Suppressor macrophage treated with lipopolysaccharide for 1 hour (primary cell): ENCODE measurements around the gene PRKAG2.

Experiments
- DNase-seq, 3 donors: peaks; one replicate each; pipeline ENCODE4 v3.0.0-alpha.2; 2020 to 2022

The PRKAG2 gene

GRCh38 chr7:151721694-151722093 is 155.2 kb downstream of the PRKAG2 start:
- no peak for DNase-seq

- DNase-seq, result no peak
Measured at GRCh38 chr7:151721236-151721635, 155.7 kb downstream of the PRKAG2 start.

DNA sequence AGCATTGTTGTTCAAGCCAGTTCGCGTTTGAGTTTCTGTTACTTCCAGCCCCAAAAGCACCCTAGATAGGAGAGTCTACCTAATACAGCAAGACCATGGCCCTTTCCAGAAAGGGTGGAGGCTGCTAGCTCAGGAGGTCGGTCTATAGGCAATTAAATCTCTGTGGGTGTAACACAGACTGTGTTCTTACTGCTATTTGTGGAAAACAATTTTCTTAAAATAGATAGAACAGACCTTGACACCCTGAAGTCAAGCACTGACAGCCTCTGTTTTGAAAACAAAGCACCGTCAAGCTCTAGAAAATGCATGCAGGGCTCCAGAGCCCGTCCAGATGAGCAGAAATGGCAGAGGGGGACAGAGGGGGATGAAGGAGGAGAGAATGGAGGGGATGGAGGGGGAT is 156.6 kb downstream of the PRKAG2 start:
- DNase-seq, result no peak

GRCh38 chr7:151719897-151720242 is 157.0 kb downstream of the PRKAG2 start:
- no peak for DNase-seq

DNA sequence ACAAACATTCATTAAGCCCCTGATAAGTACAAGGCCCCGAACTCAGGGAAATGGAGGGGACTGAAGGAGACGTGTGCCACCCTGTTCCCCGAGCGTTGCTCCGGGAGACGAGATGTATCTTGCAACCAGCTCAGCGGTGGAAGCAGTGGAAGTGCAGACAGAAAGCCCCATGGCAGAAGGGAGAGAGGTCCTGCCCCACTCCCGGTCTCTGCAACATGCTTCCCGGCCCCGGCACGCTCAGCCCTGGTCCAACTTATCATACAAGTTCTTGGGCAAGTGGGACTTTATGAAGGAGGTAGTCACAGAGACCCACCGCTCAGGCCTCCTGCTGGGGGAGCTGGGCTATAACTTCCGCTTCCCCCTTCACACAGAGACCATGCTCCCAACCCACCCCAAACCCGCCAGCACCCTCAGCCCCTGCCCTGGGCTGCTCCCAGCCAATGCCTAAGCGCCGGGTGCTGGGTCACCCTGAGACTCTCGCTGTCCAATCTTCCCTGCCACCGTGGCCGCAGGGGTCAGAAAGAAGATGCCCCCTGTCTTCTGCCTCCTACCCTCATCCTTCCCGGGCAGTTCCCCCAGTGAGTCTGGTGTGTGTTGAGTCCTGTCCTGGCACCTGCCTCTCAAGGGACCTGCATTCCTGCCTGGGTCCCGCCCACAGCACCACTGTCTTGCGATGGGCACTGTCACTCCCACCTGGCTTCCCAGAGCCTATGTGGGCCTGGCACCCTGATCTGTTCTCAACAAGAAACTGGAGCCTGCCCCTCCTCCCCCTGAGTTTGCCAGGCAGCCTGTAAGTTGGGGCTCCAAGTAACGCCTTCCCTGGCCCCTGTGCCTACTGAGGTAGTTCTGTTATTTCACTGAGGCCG is 157.7 kb downstream of the PRKAG2 start:
- DNase-seq, result no peak

DNA sequence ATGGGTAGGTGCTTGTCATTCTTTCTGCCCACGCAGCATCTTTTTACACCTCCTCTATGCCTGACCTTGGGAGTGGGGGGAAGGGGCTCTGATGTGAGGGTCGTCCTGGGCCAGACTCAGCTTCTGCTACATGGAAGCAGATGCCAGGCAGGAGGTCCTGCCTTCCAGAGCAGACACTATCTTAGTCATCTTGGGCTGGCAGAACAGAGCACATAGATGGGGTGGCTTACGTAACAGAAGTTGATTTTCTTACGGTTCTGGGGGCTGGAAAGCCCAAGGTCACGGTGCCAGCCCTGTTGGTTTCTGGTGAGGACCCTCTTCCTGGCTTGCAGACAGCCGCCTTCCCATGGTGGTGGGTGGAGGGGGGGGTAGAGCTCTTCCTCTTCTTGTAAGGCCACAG is 159.0 kb downstream of the PRKAG2 start:
- DNase-seq, result peak in 1 of 3 donors; percentile 13

DNA sequence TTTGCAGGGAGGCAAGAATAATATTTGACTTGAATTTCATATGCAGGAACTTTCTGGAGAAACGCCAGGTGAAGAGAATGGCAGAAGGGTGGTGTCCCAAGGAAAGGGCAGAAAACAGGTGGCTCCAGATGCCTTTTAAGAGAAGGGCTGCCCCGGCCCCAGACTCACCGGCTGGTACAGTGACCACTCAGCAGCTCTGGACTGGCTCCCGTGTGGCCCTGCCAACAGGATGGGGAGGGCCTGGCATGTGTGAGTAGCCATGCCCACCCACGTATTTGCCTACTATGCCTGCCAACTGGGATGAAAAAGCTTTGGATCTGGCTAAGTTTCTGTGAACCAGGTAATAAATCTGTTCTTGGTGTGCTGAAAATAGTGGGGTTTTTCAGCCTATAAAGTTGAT is 159.5 kb downstream of the PRKAG2 start:
- no peak for DNase-seq

- no peak for DNase-seq
Measured at GRCh38 chr7:151716323-151716722, 160.6 kb downstream of the PRKAG2 start.

DNA sequence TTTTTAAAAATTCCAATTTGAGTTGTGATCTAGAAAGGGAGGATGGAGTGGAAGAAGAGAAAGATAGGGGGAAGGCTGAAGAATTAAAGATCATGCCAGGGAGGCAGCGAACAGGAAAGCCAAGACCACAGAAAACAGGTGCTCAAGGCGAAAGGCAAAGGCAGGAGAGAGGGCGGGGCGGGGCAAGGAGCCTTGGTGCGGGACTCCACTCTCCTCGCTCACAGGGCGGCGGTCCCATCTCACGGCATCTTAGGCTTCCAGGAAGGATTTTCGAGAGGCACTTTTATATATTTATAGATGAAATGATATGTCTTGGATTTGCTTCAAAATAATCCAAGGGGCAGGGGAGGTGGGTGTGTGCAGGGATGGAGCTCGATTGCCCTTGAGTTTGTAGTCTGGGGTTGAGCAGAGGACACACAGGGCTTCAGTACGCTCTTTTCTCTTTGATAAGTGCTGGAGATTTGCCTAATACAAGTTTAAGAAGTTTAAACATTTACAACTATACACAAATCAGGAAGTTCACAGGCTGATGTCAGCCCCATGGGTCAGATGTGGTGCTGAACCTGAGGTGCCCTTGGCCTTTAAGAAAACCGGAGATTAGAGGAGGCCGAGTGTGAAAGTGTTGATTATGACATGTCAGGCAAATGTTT is 161.1 kb downstream of the PRKAG2 start:
- peak; percentile 55 to 61 (median 56) for DNase-seq

DNA sequence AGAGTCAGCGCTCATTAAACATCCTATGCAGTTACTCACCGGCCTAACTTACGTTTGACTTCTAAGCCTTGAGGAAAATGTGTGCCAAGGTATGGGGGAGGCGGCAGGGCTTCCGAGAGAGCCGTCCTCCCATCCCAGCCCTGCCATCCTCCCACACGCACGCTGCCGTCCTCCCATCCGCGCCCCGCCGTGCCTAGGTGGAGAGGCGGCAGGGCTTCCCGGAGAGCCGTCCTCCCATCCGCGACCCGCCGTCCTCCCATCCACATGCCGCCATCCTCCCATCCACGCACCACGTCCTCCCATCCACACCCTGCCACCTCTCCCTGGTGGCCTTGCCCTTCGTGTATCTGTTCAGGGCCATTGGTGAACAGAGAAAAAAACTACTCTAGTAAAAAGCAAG is 162.7 kb downstream of the PRKAG2 start:
- DNase-seq, result no peak

- no peak for DNase-seq
Measured at GRCh38 chr7:151712810-151713125, 164.1 kb downstream of the PRKAG2 start.

GRCh38 chr7:151711906-151712809 is 164.8 kb downstream of the PRKAG2 start:
- no peak for DNase-seq

GRCh38 chr7:151711435-151711872 is 165.5 kb downstream of the PRKAG2 start:
- no peak for DNase-seq

DNA sequence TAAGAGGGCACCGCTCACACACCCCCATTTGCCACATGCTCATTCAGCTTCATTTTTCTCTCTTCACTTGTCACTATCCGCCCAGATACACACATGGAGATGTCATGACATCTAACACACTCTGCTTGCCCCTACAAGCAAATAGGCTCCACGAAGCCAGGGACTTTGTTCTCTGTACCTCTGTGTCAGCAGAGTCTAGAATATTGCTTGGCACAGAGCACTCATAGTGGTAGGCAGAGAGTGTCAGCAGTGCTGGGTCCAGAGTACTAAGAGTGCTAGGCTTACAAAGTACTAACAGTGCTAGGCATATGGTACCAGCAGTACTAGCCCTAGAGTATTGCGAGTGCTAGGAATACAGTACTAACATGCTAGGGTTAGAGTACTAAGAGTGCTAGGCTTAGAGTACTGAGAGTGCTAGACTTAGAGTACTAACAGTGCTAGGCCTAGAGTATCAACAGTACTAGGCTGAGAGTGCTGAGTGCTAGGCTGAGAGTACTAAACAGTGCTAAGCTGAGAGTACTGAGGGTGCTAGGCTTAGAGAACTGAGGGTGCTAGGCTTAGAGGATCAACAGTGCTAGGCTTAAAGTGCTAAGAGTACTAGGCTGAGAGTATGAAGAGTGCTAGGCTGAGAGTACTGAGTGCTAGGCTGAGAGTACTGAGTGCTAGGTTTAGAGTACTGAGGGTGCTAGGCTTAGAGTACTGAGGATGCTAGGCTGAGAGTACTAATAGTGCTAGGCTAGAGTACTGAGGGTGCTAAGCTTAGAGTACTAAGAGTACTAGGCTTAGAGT is 166.1 kb downstream of the PRKAG2 start:
- DNase-seq, result no peak

DNA sequence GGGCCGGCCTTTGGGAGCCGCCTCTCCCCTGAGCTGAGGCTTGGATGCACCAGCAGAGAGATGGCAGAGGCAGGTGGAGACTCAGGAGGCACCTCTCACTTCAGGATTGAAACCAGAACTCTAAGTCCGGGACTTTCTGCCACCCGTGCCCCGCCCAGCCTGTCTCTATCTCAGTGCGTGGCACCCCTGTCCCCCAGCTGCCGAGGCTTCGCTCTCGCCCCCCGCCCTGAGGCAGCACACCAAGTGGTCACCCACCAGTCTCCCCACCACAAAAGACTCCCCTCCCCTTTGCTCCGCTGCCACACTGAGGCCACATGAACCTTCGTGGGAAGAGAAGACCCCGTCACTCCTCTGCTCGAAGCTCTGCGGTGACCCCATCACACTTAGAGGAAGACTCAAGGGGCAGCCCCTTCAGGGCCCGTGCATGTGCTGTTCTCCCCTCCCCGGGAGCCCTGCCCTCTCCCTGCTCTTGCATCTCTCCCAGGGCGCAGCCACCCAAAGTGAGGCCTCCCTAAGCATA is 166.7 kb downstream of the PRKAG2 start:
- no peak for DNase-seq

GRCh38 chr7:151709141-151710038 is 167.5 kb downstream of the PRKAG2 start:
- no peak for DNase-seq

DNA sequence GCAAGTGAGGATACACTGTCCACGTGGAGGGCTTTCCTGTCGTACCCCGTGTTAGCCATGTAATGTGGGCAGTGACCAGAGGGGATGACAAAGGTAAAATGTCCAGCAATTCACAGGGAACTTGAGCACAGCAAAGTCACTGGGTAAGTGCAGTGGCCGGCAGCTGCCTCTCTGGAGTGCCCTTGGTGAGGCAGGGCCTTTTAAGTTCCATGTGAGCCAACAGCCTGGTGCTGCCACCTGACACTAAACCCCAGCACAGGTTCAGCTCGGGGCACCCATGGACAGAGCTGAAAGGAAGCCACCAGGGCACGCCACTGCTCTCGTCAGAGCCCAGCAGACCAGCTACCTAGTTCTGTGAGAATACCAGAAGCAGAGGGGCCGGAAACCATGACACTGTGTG is 168.3 kb downstream of the PRKAG2 start:
- no peak for DNase-seq

- DNase-seq, result no peak
Measured at GRCh38 chr7:151707757-151708156, 169.2 kb downstream of the PRKAG2 start.

DNA sequence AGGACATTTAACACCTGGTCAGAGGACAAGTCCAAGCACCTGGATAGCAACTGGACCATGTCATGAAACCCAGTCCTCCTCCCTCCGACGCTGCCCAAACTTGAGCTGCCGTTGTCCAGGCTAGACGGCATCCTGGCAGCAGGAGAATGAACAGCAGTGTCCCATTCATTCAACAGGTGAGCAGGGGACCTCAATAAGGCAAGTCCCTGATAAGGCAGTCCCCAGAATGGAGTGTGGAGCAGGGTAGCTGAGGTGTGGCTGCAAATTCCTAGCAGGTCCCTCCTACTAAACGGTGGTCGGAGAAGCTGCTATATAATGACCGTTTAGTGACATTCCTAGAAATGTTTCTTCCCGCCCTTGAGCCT is 169.8 kb downstream of the PRKAG2 start:
- DNase-seq, result no peak

GRCh38 chr7:151706277-151707104 is 170.4 kb downstream of the PRKAG2 start:
- DNase-seq, result no peak
